HepG2 (cell line): ENCODE results near the gene DNLZ. TPM values are rescaled to one million over a fixed set of nuclear protein-coding genes. Genes with fewer than 3 reads are reported as not detected.
A peak's percentile ranks its signal among the peaks of the same experiment; 100 is the strongest.

Source experiments
- ATF2 ChIP-seq: sonication (generic); formaldehyde crosslinking; IDR thresholded peaks from 2 replicates; pipeline ENCODE4 v1.4.0; 2020; ENCODE audit warnings: missing genetic modification reagents
- ATF4 ChIP-seq, 2 experiments: fragments of 450-650 bp in 1 of 2; sonication (generic) in 1 of 2; formaldehyde crosslinking; IDR thresholded peaks; 2 replicates each; pipeline versions ENCODE4 v1.5.0 to v1.8.0; 2020 to 2022; ENCODE audit warnings: mild to moderate bottlenecking in 1 of 2, missing genetic modification reagents in 1 of 2
- ATF6 ChIP-seq: sonication (generic); formaldehyde crosslinking; conservative IDR thresholded peaks from 2 replicates; pipeline ENCODE4 v1.4.0; 2020; ENCODE audit warnings: missing genetic modification reagents
- GATAD1 ChIP-seq: IDR thresholded peaks from 2 replicates; pipeline ENCODE4 v1.6.1; 2016; ENCODE audit warnings: missing genetic modification reagents, missing compliant biosample characterization
- KDM1A ChIP-seq: IDR thresholded peaks from 2 replicates; pipeline ENCODE4 v1.6.1; 2016; ENCODE audit warnings: missing compliant biosample characterization
- KDM2A ChIP-seq: sonication (generic); formaldehyde crosslinking; IDR thresholded peaks from 2 replicates; pipeline ENCODE4 v1.4.0; 2020; ENCODE audit warnings: low read depth, missing genetic modification reagents, borderline replicate concordance
- KLF12 ChIP-seq: sonication (generic); formaldehyde crosslinking; IDR thresholded peaks from 2 replicates; pipeline ENCODE4 v1.4.0; 2020; ENCODE audit warnings: missing genetic modification reagents, borderline replicate concordance
- MEIS1 ChIP-seq: sonication (generic); formaldehyde crosslinking; IDR thresholded peaks from 2 replicates; pipeline ENCODE4 v1.9.0; 2021; ENCODE audit warnings: mild to moderate bottlenecking, missing genetic modification reagents, moderate library complexity, borderline replicate concordance
- MNT ChIP-seq: fragments of 450-650 bp; IDR thresholded peaks from 2 replicates; pipeline ENCODE4 v1.6.1; 2016
- NFKBIZ ChIP-seq: IDR thresholded peaks from 2 replicates; pipeline ENCODE4 v1.6.1; 2018; ENCODE audit warnings: missing genetic modification reagents, missing compliant biosample characterization
- POLR2A ChIP-seq, 2 experiments: IDR thresholded peaks; 2 replicates each; pipeline ENCODE4 v1.6.1; 2011; ENCODE audit warnings: low read depth in 2 of 2, low read length in 2 of 2, mild to moderate bottlenecking in 1 of 2, moderate library complexity in 1 of 2; ENCODE audit not compliant: insufficient read depth in 1 of 2
- SIN3A ChIP-seq: IDR thresholded peaks from 2 replicates; pipeline ENCODE4 v1.6.1; 2011; ENCODE audit warnings: low read depth, mild to moderate bottlenecking, control low read depth, low read length, borderline replicate concordance
- SRSF9 ChIP-seq: fragments of 200-400 bp; formaldehyde crosslinking; IDR thresholded peaks from 2 replicates; pipeline ENCODE4 v1.6.1; 2018; ENCODE audit warnings: borderline replicate concordance, mild to moderate bottlenecking, low read depth, low read length; ENCODE audit not compliant: insufficient read depth, poor library complexity, severe bottlenecking
- TRAFD1 ChIP-seq: sonication (generic); formaldehyde crosslinking; IDR thresholded peaks from 2 replicates; pipeline ENCODE4 v1.5.1; 2020; ENCODE audit warnings: missing genetic modification reagents, mild to moderate bottlenecking, borderline replicate concordance
- ZBTB20 ChIP-seq: sonication (generic); formaldehyde crosslinking; IDR thresholded peaks from 2 replicates; pipeline ENCODE4 v1.8.1; 2023; ENCODE audit warnings: missing genetic modification reagents, low read depth, mild to moderate bottlenecking, borderline replicate concordance
- ZNF17 ChIP-seq: sonication (generic); formaldehyde crosslinking; IDR thresholded peaks from 2 replicates; pipeline ENCODE4 v1.5.0; 2020; ENCODE audit warnings: mild to moderate bottlenecking, missing genetic modification reagents
- ZNF333 ChIP-seq: sonication (generic); formaldehyde crosslinking; IDR thresholded peaks from 2 replicates; pipeline ENCODE4 v1.4.0; 2020; ENCODE audit warnings: mild to moderate bottlenecking, missing genetic modification reagents, borderline replicate concordance
- ZNF343 ChIP-seq: sonication (generic); formaldehyde crosslinking; IDR thresholded peaks from 2 replicates; pipeline ENCODE4 v1.4.0; 2020; ENCODE audit warnings: mild to moderate bottlenecking, missing genetic modification reagents
- ZNF382 ChIP-seq: sonication (generic); formaldehyde crosslinking; IDR thresholded peaks from 2 replicates; pipeline ENCODE4 v1.5.0; 2020; ENCODE audit warnings: missing genetic modification reagents, mild to moderate bottlenecking, borderline replicate concordance
- ZNF616 ChIP-seq: sonication (generic); formaldehyde crosslinking; IDR thresholded peaks from 2 replicates; pipeline ENCODE4 v1.5.0; 2020; ENCODE audit warnings: low read depth, mild to moderate bottlenecking, missing genetic modification reagents
- ZNF83 ChIP-seq: sonication (generic); formaldehyde crosslinking; IDR thresholded peaks from 2 replicates; pipeline ENCODE4 v1.4.0; 2020; ENCODE audit warnings: missing genetic modification reagents, mild to moderate bottlenecking, borderline replicate concordance
- polyA plus RNA-seq, 8 experiments: library from polyadenylated mRNA; depleted of rRNA in 3 of 8; stranded (reverse) in 7 of 8; unstranded in 1 of 8; fragments of >200 nt; fragmentation: Illumina TruSeq in 4 of 8; extraction: Trizol in 4 of 8; gene quantifications; 2 replicates each; pipeline versions ENCODE4 v1.2.1 to v1.2.3, GENCODE V29; 2011 to 2016; ENCODE audit warnings: low read depth in 4 of 8, missing spikeins in 1 of 8, mixed read lengths in 1 of 8; ENCODE audit not compliant: insufficient read depth in 1 of 8
- total RNA-seq, 5 experiments: library from RNA; depleted of rRNA; stranded (reverse); fragments of >200 nt; fragmentation: Illumina TruSeq; extraction: Trizol; gene quantifications; 2 replicates each; pipeline ENCODE4 v1.2.3, GENCODE V29; 2016; ENCODE audit warnings: low read depth in 1 of 5

The DNLZ gene
- total and polyA plus RNA-seq, 2 of the 13 experiments (the other 11 are each of a cell fraction or from before 2014, with no cell fraction given), result 3.4 to 8.0 TPM

- peak; percentile 62; the same call in 1 of the 2 replicates for TF ChIP-seq KDM2A (CRISPR knock-in tag)
- no peak for TF ChIP-seq ZNF382 (CRISPR knock-in tag)
- peak; percentile 65 for TF ChIP-seq GATAD1
- no peak for TF ChIP-seq ATF6 (CRISPR knock-in tag)
- no peak for TF ChIP-seq ZNF83 (CRISPR knock-in tag)
- no peak for TF ChIP-seq ATF4 (CRISPR knock-in tag; IDR thresholded peaks at IDR 0.05)
- TF ChIP-seq POLR2A (IDR thresholded peaks at IDR 0.05; ENCODE audit: insufficient read depth in 1 of 2, low read depth in 2 of 2, low read length in 2 of 2), result no peak; a peak in 1 of 4 replicates
- TF ChIP-seq KLF12 (CRISPR knock-in tag), result 0 out of 2 replicates have a peak, but pooled peaks have one; percentile 12
- TF ChIP-seq ZNF17 (CRISPR knock-in tag), result no peak
- no peak; the same call in 1 of the 2 replicates for TF ChIP-seq MNT
- no peak for TF ChIP-seq ZNF333 (CRISPR knock-in tag)
- no peak for TF ChIP-seq TRAFD1 (CRISPR knock-in tag)
- TF ChIP-seq ZNF343, result no peak
- TF ChIP-seq ZNF616 (CRISPR knock-in tag), result 0 out of 2 replicates have a peak, but pooled peaks have one; percentile 30
- TF ChIP-seq ZBTB20 (CRISPR knock-in tag), result no peak
- peak; percentile 54; the same call in 1 of the 2 replicates for TF ChIP-seq SIN3A
- TF ChIP-seq KDM1A (CRISPR knock-in tag), result no peak
- TF ChIP-seq SRSF9, result no peak
- TF ChIP-seq MEIS1 (CRISPR knock-in tag), result no peak
- TF ChIP-seq NFKBIZ (CRISPR knock-in tag), result no peak
- TF ChIP-seq ATF2 (CRISPR knock-in tag), result 0 out of 2 replicates have a peak, but pooled peaks have one; percentile 26
Measured at GRCh38 chr9:136345281-136346156, 18.0 kb downstream of the DNLZ start (continued).
